DOHH2 (cell line): ENCODE measurements around the gene PYGO2.

Experiments used
- CTCF ChIP-seq: fragments of 200-600 bp; sonication (generic); IDR thresholded peaks from one replicate; pipeline ENCODE4 v1.5.1; 2014; ENCODE audit warnings: antibody characterized with exemption, mild to moderate bottlenecking, low read depth, low read length; ENCODE audit not compliant: poor library complexity, severe bottlenecking
- EZH2phosphoT487 ChIP-seq: fragments of 200-600 bp; sonication (generic); IDR thresholded peaks from 2 replicates; pipeline ENCODE4 v1.6.1; 2017; ENCODE audit warnings: borderline replicate concordance, mild to moderate bottlenecking, antibody characterized with exemption, low read length, moderate library complexity, mixed read lengths

GRCh38 chr1:154957091-154957657 lies 4.4 kb downstream of the PYGO2 start:
- TF ChIP-seq CTCF, result no peak
- no peak for TF ChIP-seq EZH2phosphoT487
